ENCODE results near the gene COL24A1.
"Not testable (repeated sequence)": the region's sequence is repeated elsewhere in the genome, so short reads cannot be mapped to it uniquely, and the experiment has no call there.

The COL24A1 gene

DNA sequence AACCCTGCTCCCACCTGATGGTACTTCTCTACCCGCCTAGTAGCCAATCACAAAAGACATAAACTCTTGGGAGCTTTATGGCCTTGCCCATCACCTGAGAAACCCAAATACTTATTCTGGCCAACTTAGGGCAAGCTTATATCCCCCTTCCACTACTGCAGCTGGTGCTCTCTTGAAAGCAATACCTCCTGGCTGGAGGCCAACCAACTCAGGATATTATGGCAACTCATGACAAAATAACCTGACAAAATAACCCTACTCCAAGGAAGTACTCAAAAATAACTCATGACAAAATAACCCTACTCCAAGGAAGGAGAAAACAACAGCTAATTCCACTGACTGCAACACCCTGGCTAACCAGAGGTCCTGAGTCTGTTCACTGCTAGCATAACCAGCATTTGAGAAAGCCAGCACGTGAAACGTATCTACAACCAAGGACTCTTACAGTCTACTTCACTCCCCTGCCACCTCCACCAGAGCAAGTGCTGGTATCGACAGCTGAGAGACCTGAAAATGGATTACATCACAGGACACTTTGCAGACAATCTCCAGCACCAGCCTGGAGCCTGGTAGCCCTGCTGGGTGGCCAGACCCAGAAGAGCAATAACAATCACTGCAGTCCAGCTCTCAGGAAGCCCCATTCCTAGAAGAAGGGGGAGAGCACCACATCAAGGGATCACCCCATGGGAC is 179.9 kb downstream of the COL24A1 start:
- DNase-seq = no peak

DNA sequence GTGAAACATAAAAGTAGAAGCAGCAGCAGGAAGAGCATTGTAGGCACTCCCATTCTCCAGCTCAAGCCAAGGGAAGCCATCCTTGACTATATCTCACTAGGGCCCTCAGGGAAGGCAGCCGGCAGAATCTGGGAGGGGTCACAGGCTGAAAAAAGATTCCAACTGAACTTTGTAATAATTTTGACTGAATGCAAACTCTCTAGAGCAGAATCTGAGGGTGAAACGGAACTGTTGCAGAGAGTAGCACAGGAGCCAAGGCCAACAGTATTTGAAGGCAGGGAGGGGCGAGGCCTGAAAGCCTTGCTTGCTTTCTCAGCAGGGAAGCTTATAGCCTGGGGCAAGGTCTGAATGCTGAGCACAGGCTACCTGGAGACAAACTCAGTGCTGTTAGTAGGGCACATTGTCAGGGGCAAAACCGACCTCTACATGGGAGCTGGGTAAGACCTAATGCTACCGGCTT is 180.6 kb downstream of the COL24A1 start:
- no peak for DNase-seq

- no peak for DNase-seq
Measured at GRCh38 chr1:85962457-85962856, 194.1 kb downstream of the COL24A1 start.

DNA sequence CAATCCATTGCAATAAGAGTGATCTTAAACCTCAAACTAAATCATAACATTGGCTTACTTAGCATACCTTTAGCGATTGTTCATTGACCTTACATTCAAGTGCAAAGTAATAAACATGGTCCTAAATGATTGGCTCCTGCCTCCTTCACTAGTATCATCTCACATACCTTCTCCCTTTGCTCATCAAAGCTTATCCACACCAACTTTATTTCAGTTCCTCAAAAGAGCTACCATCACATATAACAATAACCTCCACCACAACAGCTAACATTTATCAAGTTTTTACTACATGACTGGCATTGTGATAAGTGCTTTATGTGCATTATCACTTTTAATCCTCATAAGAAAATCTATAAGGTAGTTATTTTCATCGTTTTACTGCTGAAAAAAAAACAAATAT is 198.8 kb downstream of the COL24A1 start:
- DNase-seq = no peak

GRCh38 chr1:85955218-85955617 is 201.4 kb downstream of the COL24A1 start:
- not testable (repeated sequence) for DNase-seq

DNA sequence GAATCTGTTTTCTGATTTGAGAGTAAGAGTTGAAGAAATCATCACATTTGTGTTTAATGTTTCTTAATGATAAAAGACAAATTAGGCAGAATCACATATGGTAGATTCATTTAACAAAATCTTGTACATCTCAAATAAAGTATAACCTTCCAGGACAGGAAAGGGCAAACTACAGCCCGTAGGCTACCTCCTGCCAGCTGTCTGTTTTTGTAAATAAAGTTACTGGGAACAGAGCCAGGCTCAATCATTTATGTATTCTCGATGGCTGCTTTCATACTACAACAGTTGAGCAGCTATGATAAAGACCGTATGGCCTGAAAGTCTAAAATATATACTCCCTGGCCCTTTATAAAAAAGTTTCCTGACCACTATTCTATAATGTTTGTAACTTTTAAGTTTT is 204.1 kb downstream of the COL24A1 start:
- DNase-seq = no peak

DNA sequence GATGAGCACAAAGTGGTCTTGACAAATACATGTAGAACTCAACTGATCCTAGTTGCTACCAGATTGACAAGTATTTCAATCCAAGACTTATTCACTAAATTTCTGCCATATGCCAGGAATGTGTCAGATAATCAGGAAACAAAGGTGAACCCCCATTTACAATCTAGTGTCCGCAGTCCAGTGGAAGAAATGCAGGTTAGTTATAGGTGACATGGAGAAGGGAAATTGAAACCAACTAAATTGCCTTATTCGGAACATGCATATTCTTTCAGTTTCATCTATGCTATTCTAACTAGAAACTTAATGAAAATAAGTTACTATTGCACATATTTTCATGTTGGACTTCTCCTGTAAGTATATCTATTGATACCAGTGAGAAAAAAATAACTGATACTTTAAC is 209.4 kb downstream of the COL24A1 start:
- DNase-seq = no peak

- no peak for DNase-seq
Measured at GRCh38 chr1:85943945-85944344, 212.6 kb downstream of the COL24A1 start.

DNA sequence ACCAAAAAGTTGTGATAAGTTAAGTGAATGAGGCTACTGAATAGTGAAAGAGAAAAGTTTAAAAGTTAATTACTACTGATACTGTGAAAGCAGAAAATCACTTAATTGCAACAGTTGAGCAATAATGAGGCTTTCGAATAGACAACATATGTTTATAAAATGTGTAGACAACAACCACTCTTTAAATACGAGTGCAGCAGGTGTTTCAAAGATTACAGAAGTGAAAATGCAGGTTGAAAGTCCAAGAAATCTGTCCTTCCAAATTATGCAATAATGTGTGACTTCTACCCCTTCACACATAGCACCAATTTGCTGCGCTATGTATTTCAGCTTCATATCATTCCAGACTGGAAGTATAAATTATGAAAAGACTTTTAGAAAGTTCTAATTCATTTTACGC is 213.0 kb downstream of the COL24A1 start:
- DNase-seq = no peak

DNA sequence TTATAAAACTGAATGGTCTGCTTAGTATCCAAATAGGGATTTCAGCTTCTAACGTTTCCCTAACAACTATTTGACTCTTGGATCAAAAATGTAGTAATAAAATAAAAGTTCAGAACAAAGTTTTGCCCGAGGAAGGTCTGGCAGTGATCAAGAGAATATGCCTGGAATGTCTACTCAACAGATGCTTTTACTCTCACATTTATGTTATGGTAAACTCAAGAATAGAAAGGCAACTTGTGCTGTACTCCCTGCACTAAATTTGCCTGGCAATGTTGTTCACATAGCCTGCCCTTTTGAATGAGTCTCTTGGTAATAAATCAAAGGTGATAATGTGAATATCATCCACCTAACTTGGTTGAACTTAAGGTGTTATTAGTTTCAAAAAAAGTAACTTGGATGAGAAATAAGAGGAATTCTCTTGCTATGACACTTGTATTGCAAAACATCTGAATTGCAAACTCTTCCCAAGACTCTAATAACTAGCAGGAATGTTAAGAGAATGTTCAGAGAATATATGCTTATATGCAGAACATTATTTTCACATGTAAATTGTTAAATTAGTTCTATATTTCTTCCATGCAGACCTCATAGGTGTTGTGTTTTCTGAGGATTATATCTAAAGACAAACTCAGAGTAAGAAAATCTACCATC is 215.8 kb downstream of the COL24A1 start:
- DNase-seq = no peak

GRCh38 chr1:85938829-85939228 is 217.7 kb downstream of the COL24A1 start:
- no peak for DNase-seq

DNA sequence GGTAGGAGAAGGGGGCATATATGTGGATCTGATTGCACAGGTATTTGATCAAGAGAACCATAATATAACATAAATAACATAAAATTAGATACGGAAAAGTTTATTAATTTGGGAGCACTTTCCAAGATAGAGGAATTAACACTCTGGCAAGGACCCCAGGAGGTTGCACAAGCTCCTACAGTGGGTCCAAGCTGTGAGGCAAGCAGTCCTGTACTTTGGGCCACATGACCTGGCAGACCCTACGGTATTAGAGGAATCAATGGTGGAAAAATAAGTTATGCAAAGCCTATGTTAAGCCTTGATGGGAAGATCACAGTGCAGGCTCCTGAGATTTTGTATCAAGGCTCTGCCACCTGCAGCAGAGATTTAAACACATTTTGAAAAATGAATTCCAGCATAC is 220.1 kb downstream of the COL24A1 start:
- DNase-seq = no peak

- DNase-seq = no peak
Measured at GRCh38 chr1:85936057-85936456, 220.5 kb downstream of the COL24A1 start.

- DNase-seq = no peak
Measured at GRCh38 chr1:85935234-85935633, 221.3 kb downstream of the COL24A1 start.

- no peak for DNase-seq
Measured at GRCh38 chr1:85934516-85934915, 222.1 kb downstream of the COL24A1 start.

DNA sequence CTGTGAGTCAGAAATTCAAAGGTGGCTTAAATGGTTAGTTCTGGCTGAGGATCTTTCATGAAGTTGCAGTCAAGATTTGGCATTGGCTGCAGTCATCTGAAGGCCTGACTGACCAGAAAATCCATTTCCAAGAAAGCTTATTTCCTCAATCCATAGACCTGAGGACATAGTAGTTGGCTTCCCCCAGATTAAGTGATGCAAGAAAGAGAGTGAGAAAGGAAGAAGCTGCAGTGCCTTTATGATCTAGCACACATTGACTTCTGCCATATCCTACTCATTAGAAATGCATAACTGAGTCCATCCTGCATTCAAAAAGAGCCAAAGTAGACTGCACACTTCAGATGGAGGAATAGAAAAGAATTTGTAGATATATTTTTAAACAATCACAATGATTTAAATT is 222.6 kb downstream of the COL24A1 start:
- DNase-seq = no peak

GRCh38 chr1:85911742-85912141 is 244.8 kb downstream of the COL24A1 start:
- no peak for DNase-seq

- no peak for DNase-seq
Measured at GRCh38 chr1:85900921-85901320, 255.7 kb downstream of the COL24A1 start.

DNA sequence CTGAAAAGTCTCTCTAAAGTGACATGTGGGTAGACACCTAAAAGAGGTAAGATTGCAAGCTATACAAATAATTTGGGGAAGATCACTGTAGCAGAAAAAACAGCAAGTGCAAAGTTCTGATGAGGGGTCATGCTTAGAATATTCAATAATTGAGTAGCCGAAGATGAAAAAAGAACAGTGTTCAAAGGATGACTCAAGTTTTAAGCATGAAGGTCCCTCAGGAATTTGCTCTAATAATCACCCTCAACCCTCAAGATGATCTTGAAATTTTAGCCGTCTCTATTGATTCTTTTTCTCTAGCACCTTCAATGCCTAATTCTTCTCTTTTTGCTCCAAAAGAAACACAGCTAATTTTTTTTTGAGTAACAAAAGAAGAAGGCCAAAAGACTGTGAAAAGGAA is 257.7 kb downstream of the COL24A1 start:
- no peak for DNase-seq

DNA sequence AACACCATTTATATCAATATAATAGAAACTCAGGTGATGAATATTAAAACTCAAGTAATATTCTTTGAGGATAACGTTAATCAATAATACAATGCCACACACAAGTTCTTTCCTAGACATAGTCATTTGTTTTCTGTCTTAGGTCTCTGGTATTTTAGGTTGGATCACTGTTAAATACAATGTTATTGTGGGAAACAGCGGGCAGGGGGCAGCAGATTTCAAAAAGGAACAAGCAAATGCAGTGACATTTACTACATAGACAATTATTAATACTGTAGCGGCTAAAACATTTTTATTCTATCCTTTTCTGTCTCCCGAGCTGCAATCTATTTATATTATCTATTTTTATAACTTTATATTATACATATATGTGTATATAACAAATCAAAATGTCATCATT is 261.9 kb downstream of the COL24A1 start:
- DNase-seq = no peak

GRCh38 chr1:85892366-85892765 is 264.2 kb downstream of the COL24A1 start:
- DNase-seq = no peak

DNA sequence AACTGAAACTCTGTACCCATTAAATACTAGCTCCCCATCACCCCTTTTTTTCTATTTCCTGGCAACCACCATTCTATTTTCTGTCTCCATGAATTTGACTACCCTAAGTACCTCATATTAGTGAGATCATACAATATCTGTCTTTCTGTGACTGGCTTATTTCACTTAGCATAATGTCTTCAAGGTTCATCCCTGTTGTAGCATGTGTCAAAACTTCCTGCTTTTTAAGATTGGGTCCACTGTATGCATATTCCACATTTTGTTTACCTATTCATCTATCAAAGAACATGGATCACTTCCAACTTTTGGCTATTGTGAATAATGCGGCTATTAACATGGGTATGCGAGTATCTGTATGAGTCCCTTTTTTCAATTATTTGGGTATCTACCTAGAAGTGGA is 266.7 kb downstream of the COL24A1 start:
- no peak for DNase-seq

GRCh38 chr1:85888921-85889320 is 267.7 kb downstream of the COL24A1 start:
- no peak for DNase-seq

GRCh38 chr1:85884372-85885035 is 272.1 kb downstream of the COL24A1 start:
- DNase-seq = no peak

All from effector CD4-positive, alpha-beta T cell (primary cell).